Activated naive CD4-positive, alpha-beta T cell treated with anti-CD3 and anti-CD28 coated beads, Interleukin-2, amount 10 ng/mL, durations not matched to agents 7 days and 5 days (primary cell): Measurements from ENCODE around the gene ZBTB17.

Experiments used
- CTCF ChIA-PET: fragments of 350-600 bp; sonication (Branson Sonifier 250); formaldehyde crosslinking; loops from one replicate; lab custom pipeline; 2021; ENCODE audit warnings: antibody characterized with exemption; lab: Charles Lee
- DNase-seq: peaks from one replicate; pipeline ENCODE4 v3.0.0-alpha.2; 2020
- H3K27ac Mint-ChIP-seq: one replicate; pipeline ENCODE4 v1.8.0; 2021; ENCODE audit warnings: mild to moderate bottlenecking, moderate library complexity, mixed read lengths
- H3K27me3 Mint-ChIP-seq: one replicate; pipeline ENCODE4 v1.8.0; 2021; ENCODE audit warnings: mild to moderate bottlenecking, mixed read lengths
- H3K36me3 Mint-ChIP-seq: one replicate; pipeline ENCODE4 v1.8.0; 2021; ENCODE audit warnings: mixed read lengths
- H3K4me1 Mint-ChIP-seq: one replicate; pipeline ENCODE4 v1.8.0; 2021; ENCODE audit warnings: mixed read lengths
- H3K4me3 Mint-ChIP-seq: one replicate; pipeline ENCODE4 v1.8.0; 2021; ENCODE audit warnings: mild to moderate bottlenecking, moderate library complexity, mixed read lengths
- H3K9me3 Mint-ChIP-seq: one replicate; pipeline ENCODE4 v1.8.0; 2021; ENCODE audit warnings: mixed read lengths

Gene ZBTB17

DNA sequence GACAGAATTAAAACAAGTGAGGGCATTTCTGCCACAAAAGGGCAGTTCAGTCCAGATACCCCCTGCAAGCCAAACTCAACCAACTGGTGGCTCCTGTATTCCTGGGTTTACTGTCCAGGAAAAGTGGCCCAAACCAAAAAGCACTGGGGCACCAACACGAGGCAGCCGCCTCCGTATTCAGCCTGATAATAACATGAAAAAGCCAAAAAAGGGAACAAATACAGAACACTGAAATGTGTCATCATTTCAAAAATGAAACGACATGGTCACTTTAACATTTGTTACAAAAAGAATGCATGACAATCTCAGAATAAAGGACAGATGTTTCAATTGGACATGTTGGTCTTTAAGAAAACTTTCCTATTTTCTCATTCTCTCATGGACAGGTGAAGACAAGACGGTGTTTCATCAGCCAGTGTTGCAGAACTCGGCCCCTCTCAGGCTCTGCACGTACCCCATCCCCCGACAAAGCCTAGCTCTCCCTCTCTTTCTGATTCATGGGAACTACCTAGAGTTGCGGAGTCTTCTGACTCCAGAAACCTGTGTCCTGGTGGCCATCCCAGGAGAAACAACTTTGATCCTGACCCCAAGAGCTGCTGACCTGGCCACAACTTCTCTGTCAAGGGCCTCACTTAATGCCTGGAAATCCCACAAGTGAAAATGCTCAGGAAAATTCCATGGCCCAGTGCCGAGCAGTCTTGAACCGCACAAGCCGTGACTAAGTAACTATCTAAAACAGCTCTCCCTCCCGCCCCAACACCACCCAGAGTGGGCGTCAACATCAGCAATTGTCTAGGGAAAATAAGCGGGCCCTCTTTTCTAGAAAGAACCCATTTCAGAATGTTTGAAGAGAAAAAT, 27.1 kb downstream of the ZBTB17 start:
- CTCF ChIA-PET = no interaction called here
- Mint-ChIP-seq H3K4me3 (no peak overlapping the region), H3K27me3 (no peaks in the 10 kb centered on the region), H3K27ac (peak overlapping the region; percentile 42), H3K9me3 (no peaks in the 10 kb centered on the region), H3K36me3 (peaks cover 18% of the 10 kb centered on the region), H3K4me1 (peaks cover 47% of the 10 kb centered on the region)
- no peak for DNase-seq

DNA sequence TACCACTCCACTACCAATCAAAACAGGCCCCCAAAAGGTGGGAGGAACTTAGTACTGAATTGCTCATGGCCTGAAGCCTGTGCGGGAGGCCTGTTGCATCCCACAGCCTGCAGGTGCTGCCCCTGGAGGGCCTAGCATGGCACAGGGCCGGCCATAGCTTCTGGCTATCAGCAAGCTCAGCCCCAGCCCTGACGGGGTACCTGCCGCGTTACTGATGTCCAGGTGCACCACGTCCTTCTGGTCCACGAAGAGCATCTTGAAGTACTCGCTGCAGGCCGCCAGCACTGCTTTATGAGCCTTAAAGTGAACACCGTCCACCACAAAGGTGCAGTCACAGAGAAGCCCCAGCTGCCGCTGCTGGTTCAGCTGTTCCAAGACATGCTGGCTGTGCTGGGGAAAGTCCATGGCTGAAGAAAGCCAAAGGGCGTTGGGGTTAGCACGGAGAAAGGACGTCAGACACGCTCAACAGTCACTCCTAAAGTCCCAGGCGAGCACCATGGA, 27.8 kb downstream of the ZBTB17 start:
- no peaks in the 10 kb centered on the region for H3K9me3 Mint-ChIP-seq
- H3K27me3 Mint-ChIP-seq = no peaks in the 10 kb centered on the region
- H3K4me1 Mint-ChIP-seq = peaks cover 42% of the 10 kb centered on the region
- CTCF ChIA-PET = interaction anchor here (0.6 kb wide), 1 partner anchor 126 kb away, joined by 3 read pairs; no protein-coding TSS in a partner anchor
- DNase-seq = no peak
- peaks cover 17% of the 10 kb centered on the region for H3K36me3 Mint-ChIP-seq
- no peak overlapping the region for H3K4me3 Mint-ChIP-seq
- no peak overlapping the region for H3K27ac Mint-ChIP-seq

DNA sequence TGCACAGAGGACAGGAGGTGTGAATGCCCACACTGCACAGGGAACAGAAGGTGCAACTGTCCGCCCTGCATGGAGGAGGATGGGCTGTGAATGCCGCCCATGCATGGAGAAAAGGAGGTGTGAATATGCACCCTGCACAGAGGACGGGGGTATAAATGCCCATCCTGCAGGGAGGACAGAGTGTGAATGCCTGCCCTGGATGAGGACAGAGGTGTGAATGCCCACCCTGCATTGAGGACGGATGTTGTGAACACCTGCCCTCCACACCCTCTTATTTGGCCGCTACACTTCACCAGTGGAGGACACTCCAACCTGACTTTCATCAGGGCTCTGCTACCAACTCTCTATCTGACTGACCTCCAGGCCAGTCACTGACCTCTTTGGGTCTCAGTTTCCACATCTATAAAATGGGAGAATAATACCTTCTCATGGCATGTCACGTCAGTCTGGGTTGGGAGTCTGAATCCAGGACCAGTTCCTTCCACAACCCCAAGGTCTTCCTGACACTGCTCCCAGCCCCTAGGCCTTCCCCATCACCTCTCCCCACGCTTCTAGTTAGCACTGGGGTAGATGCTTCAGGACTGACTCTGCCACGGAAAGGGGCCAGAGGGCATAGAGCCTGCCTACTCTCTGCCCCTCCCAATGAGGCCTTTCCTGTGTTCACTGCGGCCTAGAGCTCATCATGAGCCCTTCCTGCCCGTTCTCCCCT, 28.4 kb downstream of the ZBTB17 start:
- no peaks in the 10 kb centered on the region for H3K9me3 Mint-ChIP-seq
- H3K27ac Mint-ChIP-seq = no peak overlapping the region
- no peak for DNase-seq
- CTCF ChIA-PET = interaction anchor here (0.6 to 1.0 kb wide), 2 partner anchors 125 to 156 kb away, joined by 3 read pairs; no protein-coding TSS in a partner anchor
- H3K36me3 Mint-ChIP-seq = peaks cover 14% of the 10 kb centered on the region
- no peaks in the 10 kb centered on the region for H3K27me3 Mint-ChIP-seq
- H3K4me1 Mint-ChIP-seq = peaks cover 38% of the 10 kb centered on the region
- no peak overlapping the region for H3K4me3 Mint-ChIP-seq

DNA sequence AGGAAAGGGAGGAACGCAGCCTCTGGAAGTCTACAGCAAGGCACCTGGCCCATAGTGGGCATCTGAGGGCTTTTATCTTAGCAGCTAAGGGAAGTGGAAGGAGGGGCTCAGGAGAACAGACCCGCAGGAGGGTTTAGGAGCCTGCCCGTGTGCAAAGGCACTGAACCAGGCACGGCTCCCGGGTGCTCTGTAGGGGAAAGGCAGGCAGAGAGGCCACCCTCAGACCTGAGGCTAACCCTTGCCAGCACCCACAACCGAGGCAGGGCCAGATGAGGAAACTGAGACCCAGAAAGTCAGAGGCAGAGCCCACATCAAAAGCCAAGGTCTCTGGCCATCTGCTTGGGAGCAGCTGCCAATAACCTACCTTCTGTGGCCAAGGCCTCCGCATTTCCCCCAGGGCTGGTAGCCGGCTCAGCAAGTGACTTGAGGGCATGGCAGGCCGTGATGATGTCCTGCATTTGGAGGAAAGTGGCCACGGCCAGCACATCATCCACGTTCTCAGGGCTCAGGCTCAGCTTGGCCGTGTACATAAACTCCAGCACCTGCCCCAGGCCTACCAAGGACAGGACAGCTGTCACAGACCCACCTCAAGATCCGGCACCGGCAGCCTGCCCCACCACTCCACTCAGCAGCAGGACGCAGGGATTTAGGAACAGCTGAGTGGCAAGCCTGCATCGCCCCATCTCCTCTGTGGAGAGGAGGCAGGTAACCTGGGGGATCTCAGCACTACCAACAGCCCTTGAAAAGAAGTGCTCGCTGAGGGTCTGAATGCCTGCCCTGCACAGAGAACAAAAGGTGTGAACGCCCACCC, 29.1 kb downstream of the ZBTB17 start:
- Mint-ChIP-seq H3K36me3 (peaks cover 10% of the 10 kb centered on the region), H3K27me3 (no peaks in the 10 kb centered on the region), H3K4me1 (peaks cover 31% of the 10 kb centered on the region), H3K4me3 (no peak overlapping the region), H3K9me3 (no peaks in the 10 kb centered on the region), H3K27ac (no peak overlapping the region)
- DNase-seq = peak; percentile 15
- CTCF ChIA-PET = interaction anchor here (1.0 to 1.4 kb wide), 2 partner anchors 9 to 155 kb away, joined by 3 read pairs; no protein-coding TSS in a partner anchor

DNA sequence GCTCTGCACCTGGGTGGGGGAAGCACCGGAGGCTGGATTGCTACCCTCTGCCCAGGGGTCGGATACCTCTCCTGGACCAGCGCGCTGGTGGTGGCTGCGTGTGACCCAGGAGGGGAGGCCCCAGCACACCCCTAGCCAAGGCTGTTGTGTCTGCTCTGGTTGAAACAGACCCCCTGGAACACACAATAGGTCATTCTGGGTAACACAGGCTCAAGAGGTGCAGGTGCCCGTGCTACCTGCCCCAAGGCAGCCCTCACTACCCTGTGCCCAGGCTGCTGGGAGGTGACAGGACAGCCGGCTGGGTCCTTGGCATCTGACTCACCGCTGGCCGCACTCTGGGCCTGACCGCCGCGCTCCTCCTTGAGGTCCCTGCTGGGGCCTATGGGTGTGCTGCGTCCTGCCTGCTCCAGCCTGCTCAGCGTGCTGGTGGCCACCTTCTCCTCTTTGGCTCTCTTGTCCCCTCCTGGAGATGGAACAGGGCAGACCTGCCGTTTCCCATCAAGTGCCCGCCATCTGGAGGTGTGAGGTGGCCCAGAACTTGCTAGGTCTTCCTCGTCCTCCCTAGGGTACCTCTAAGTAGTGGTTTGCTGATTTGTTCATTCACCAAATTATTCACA, 30.0 kb downstream of the ZBTB17 start:
- Mint-ChIP-seq H3K9me3 (no peaks in the 10 kb centered on the region), H3K4me1 (peaks cover 23% of the 10 kb centered on the region), H3K4me3 (no peak overlapping the region), H3K27me3 (no peaks in the 10 kb centered on the region), H3K36me3 (peaks cover 10% of the 10 kb centered on the region), H3K27ac (no peak overlapping the region)
- CTCF ChIA-PET = interaction anchor here (1.0 to 1.4 kb wide), 2 partner anchors 10 to 154 kb away, joined by 3 read pairs; no protein-coding TSS in a partner anchor
- peak; percentile 19 for DNase-seq

DNA sequence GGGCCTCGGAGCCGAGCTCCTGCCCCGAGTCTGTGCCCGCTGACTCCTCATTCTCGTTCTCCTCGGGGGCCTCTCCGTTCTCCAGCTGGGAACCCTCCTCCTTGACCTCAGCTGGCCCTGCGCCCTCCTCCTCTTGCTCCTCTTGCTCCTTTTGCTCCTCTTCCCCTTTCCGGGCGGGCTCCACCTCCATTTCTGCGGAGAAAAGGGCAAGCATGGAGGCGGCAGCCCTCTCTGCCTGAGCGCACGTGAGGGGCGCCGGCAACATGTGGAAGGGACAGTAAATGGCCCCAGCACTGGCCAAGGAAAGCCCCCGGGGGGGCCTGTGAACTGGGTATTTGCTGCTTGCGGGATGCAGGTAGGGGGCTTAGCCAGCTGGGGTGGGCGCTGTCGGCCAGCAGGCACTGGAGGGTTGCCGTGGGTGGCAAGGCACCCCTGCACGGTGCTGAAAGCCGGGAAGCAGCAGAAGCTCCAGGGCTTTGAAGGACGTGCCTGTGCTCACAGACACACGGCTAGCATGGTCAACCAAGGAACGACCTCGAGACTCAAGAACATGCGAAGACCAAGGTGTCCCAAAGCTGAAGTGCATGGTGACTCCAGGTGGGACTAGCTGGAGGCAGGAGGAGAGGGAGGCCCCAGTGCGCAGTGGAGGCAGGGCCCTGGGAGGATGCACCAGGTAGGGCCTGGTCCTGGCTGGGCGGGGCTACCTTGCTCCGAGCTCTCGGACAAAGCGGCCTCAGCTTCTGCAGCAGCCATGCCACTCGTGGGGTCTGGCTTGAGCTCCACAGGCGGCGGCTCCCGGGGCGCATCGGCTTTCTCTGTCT, 30.7 kb downstream of the ZBTB17 start:
- no peak for DNase-seq
- Mint-ChIP-seq H3K27ac (no peak overlapping the region), H3K4me1 (peaks cover 16% of the 10 kb centered on the region), H3K4me3 (no peak overlapping the region), H3K9me3 (no peaks in the 10 kb centered on the region), H3K27me3 (no peaks in the 10 kb centered on the region), H3K36me3 (peaks cover 16% of the 10 kb centered on the region)
- CTCF ChIA-PET = interaction anchor here (1.4 kb wide), 1 partner anchor 11 kb away, joined by 3 read pairs; no protein-coding TSS in a partner anchor

DNA sequence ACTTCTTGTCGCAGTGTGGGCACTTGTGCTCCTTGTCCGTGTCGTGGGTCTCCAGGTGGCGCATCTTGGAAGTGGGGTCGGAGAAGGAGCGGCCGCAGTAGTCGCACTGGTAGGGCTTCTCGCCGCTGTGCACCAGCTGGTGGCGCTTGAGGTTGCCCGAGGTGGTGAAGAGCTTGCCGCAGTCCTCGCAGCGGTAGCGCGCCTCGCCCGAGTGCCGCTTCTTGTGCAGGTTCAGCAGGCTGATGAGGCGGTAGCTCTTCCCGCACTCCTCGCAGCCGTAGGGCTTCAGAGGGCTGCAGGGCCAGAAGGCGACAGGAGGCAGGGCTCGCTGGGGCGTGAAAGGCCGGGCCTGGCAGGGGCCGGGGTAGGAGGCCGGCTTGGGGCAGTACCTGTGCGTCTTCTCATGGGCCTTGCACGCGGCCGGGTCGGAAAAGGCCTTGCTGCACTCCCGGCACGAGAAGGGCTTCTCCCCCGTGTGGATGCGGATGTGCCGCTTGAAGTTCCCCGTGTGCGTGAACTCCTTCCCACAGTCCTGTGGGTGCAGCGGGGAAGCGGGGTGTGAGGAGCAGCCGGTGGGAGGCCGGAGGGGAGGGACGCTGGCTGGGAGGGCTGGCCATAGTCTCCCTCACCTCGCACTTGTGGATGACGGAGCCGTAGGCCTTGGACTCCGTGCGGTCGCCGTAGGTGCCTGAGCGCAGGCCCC, 31.4 kb downstream of the ZBTB17 start:
- peaks cover 22% of the 10 kb centered on the region for H3K36me3 Mint-ChIP-seq
- no peaks in the 10 kb centered on the region for H3K27me3 Mint-ChIP-seq
- H3K4me1 Mint-ChIP-seq = peaks cover 8% of the 10 kb centered on the region
- no peak overlapping the region for H3K4me3 Mint-ChIP-seq
- CTCF ChIA-PET = no interaction called here
- no peaks in the 10 kb centered on the region for H3K9me3 Mint-ChIP-seq
- DNase-seq = no peak
- H3K27ac Mint-ChIP-seq = no peak overlapping the region

DNA sequence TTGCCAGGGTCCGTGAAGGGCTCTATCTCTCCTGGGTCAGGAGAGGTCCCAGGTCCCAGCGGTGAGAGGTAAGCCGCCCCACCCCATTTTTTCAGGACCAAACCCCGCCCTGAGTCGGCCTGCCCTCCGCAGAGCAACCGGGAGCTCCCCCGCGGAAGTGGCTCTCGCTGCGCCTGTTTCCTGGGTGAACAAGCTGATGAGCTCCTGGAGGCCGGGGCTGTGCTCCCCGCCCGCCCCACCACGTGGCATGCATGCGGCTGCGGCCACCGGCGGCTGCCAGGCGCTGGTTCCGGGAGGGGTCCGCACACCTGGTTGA, 32.0 kb downstream of the ZBTB17 start:
- Mint-ChIP-seq H3K9me3 (no peaks in the 10 kb centered on the region), H3K27ac (no peak overlapping the region), H3K36me3 (peaks cover 25% of the 10 kb centered on the region), H3K4me3 (no peak overlapping the region), H3K27me3 (no peaks in the 10 kb centered on the region), H3K4me1 (peaks cover 3% of the 10 kb centered on the region)
- CTCF ChIA-PET = no interaction called here
- no peak for DNase-seq

DNA sequence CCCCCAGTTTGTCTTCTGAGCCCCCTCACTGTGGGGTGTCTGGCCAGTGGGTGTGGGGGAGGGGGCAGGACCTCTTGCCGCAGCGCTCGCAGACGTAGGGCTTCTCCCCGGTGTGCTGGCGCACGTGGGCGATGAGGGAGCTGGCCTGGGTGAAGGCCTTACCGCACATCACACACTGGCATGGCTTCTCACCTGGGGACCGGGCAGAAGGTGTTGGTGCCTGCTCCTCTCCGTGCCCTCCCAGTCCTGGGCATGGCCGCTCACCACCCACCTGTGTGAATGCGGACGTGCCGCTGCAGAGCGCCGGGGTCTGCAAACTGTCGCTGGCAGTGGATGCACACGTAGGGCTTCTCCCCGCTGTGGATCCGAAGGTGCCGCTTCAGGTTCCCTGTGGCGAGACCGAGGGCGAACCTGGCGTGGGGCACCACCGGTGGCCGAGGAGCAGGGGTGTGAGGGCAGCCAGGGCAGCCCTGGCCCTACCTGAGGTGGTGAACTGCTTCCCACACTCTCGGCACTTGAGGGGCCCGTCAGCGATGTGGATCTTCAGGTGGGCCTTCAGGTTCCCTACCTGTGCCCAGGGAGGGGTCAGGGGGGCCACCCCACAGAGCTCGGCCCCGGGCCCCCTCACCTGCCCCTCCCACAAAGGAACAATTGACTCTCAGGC, 32.4 kb downstream of the ZBTB17 start:
- Mint-ChIP-seq H3K4me1 (no peaks in the 10 kb centered on the region), H3K27ac (no peak overlapping the region), H3K27me3 (no peaks in the 10 kb centered on the region), H3K9me3 (no peaks in the 10 kb centered on the region), H3K4me3 (no peak overlapping the region), H3K36me3 (peaks cover 29% of the 10 kb centered on the region)
- DNase-seq = no peak
- CTCF ChIA-PET = no interaction called here

DNA sequence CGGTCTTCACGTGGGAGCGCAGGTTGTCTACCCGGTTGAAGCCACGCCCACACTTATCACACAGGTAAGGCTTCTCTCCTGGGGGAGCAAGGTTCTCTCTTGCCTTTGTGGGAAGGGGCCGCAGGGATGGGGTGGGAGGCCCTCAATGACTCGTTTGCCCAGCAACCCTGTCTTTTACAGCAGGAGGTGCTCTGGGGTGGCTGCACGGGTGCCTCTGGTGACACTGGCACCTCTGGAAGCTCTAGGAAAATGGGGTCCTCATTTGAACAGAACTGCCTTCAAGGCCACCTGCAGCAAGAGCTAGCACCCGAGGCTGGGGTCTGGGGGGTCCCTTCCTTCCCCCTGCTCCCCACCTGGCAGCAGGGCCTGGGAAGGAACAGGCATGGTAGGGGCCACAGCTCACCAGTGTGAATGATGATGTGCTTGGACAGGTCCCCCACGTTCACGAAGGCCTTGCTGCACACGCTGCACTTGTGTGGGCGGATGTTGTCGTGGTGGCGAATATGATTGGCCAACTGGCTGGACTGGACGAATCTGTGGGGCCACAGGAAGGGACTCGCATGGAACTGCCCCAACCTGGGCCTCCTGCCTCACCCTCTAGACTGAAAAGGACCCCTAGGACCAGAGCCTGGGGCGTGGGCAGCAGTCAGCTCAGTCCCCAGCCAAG, 33.1 kb downstream of the ZBTB17 start:
- peaks cover 33% of the 10 kb centered on the region for H3K36me3 Mint-ChIP-seq
- H3K27me3 Mint-ChIP-seq = no peaks in the 10 kb centered on the region
- no peaks in the 10 kb centered on the region for H3K9me3 Mint-ChIP-seq
- CTCF ChIA-PET = no interaction called here
- DNase-seq = no peak
- no peak overlapping the region for H3K4me3 Mint-ChIP-seq
- peak overlapping the region; percentile 45 for H3K27ac Mint-ChIP-seq
- no peaks in the 10 kb centered on the region for H3K4me1 Mint-ChIP-seq

DNA sequence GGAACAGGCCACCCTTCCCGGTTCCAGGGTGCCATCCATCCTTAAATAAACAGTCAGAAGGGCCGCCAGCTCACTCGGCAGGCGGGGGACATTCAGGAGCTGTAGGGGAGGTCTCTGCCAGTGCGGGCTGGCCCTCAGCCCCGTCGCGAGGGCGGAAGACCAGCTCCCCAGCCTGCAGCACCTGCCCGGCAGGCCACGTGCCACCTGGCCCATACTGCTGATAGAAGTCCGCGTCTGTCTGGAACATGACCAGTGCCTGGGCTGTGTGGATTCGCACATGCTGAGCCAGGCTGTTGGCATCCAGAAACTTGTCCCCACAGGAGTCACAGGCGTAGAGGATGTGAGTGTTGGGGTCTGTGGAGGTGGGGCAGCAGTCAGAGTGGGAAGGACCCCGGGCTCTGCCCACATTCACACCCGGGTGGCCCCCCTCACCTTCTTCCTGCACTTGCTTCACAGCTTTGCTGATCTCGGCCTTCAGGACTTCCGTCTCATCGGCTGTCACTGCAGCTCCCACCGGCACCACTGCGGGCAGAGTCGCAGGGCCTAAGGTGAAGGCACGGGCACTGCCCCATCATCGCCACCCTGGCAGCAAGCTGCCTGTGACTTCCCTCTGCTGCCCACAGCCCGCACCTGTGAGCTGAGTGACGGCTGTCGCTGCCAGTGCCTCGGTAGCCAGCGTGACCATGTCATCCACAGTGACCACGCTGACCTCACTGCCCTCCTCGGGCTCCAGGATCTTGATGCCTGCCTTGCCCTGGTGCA, 33.8 kb downstream of the ZBTB17 start:
- peaks cover 36% of the 10 kb centered on the region for H3K36me3 Mint-ChIP-seq
- no peaks in the 10 kb centered on the region for H3K9me3 Mint-ChIP-seq
- no peak overlapping the region for H3K27ac Mint-ChIP-seq
- H3K4me3 Mint-ChIP-seq = no peak overlapping the region
- H3K4me1 Mint-ChIP-seq = peaks cover 5% of the 10 kb centered on the region
- no peaks in the 10 kb centered on the region for H3K27me3 Mint-ChIP-seq
- DNase-seq = no peak
- CTCF ChIA-PET = no interaction called here
